ENCODE data around the gene TCF7L2. TPM values are rescaled to one million over a fixed set of nuclear protein-coding genes. Genes with fewer than 3 reads are reported as not detected.

Gene TCF7L2
- polyA plus RNA-seq, 3 donors, result 2.1 to 23.5 (median 6.1) TPM

DNA sequence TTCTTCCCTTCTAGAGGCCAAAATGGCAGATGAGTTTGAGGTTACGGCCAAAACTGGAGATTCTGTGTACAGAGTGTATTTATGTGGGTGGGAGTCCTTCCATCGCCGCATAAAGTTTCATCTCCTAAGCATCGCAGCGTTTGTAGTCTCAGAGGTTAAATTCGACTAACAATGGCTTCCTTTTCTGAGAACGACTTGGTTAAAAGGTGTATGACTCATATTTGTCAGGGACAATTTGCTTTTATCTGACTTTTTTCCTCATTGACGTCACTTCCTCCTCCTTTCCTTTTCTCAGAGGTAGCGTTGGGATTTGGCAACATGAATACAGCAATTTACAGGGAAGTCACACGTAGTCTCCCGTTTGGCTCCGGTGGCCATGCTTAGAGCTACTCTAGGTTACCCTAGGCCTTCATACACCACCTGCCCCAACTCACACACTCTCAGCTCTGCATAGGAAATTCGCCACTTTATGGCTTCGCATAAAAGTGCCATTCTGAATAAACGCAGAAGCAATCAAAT, 37.6 kb upstream of the TCF7L2 start:
- Mint-ChIP-seq H3K27me3 (ENCODE audit: low read depth in 3 of 3) (peaks cover 3 to 8% (median 4%) of the 10 kb centered on the region in 3 donors), H3K36me3 (no peaks in the 10 kb centered on the region), H3K4me3 (peak overlapping the region in 1 of 2 donors; percentile 14), H3K27ac (no peak overlapping the region), H3K4me1 (peaks cover 23% of the 10 kb centered on the region), H3K9me3 (no peaks in the 10 kb centered on the region)
- Histone ChIP-seq H3K9ac (ENCODE audit: insufficient read depth, low read length, poor library complexity, severe bottlenecking) (no peak overlapping the region), H3K9me3 (replicated peaks in 1 of 2; ENCODE audit: control insufficient read depth in 1 of 2, insufficient read depth in 1 of 2, low read length in 2 of 2) (no peaks in the 10 kb centered on the region), H3K4me1 (ENCODE audit: control insufficient read depth in 1 of 2, insufficient read depth in 2 of 2, low read length in 2 of 2) (peaks cover 7 to 10% of the 10 kb centered on the region in 2 donors), H2AFZ (ENCODE audit: insufficient read depth, low read depth, low read length, poor library complexity, severe bottlenecking) (no peak overlapping the region), H3K4me3 (replicated peaks in 1 of 3; ENCODE audit: low read depth in 2 of 3, low read length in 3 of 3) (no peak overlapping the region), H3K79me2 (ENCODE audit: insufficient read depth, low read length) (no peaks in the 10 kb centered on the region), H3K27ac (ENCODE audit: low read depth in 1 of 2, low read length in 2 of 2) (no peak overlapping the region), H3K36me3 (replicated peaks in 1 of 2; ENCODE audit: control insufficient read depth in 1 of 2, insufficient read depth in 2 of 2, low read length in 2 of 2) (no peaks in the 10 kb centered on the region), H3K27me3 (ENCODE audit: control insufficient read depth in 2 of 2, insufficient read depth in 2 of 2, low read length in 2 of 2) (no peaks in the 10 kb centered on the region), H3K4me2 (replicated peaks; ENCODE audit: extremely low read depth, low read length, poor library complexity, severe bottlenecking) (no peak overlapping the region), H4K20me1 (ENCODE audit: insufficient read depth, low read length) (no peaks in the 10 kb centered on the region)
- 66% methylated on average over 6 of the region's 15 CpGs for WGBS (ENCODE audit: insufficient coverage)
- TF ChIP-seq CTCF (IDR thresholded peaks at IDR 0.05), result no peak
- intact Hi-C loops (cut with micrococcal nuclease), result no loop called here
- DNase-seq, result peak in 2 of 3 donors; percentile 3 to 48

GRCh38 chr10:112913255-112913654, 36.8 kb upstream of the TCF7L2 start:
- Mint-ChIP-seq H3K27ac (no peak overlapping the region), H3K36me3 (no peaks in the 10 kb centered on the region), H3K9me3 (no peaks in the 10 kb centered on the region), H3K4me1 (peaks cover 23% of the 10 kb centered on the region), H3K4me3 (no peak overlapping the region), H3K27me3 (ENCODE audit: low read depth in 3 of 3) (peaks cover 3 to 7% (median 4%) of the 10 kb centered on the region in 3 donors)
- intact Hi-C loops (cut with micrococcal nuclease), result no loop called here
- H4K20me1 ChIP-seq (ENCODE audit: insufficient read depth, low read length), result no peaks in the 10 kb centered on the region
- peaks cover 7 to 10% of the 10 kb centered on the region in 2 donors for H3K4me1 ChIP-seq (ENCODE audit: control insufficient read depth in 1 of 2, insufficient read depth in 2 of 2, low read length in 2 of 2)
- no peak for DNase-seq
- no peak for TF ChIP-seq CTCF (IDR thresholded peaks at IDR 0.05)
- H3K9ac ChIP-seq (ENCODE audit: insufficient read depth, low read length, poor library complexity, severe bottlenecking), result no peak overlapping the region
- no peak overlapping the region for H2AFZ ChIP-seq (ENCODE audit: insufficient read depth, low read depth, low read length, poor library complexity, severe bottlenecking)
- no peak overlapping the region for H3K27ac ChIP-seq (ENCODE audit: low read depth in 1 of 2, low read length in 2 of 2)
- WGBS (ENCODE audit: insufficient coverage), result no CpG with 5 or more reads among the region's 1 CpG
- no peak overlapping the region for H3K4me2 ChIP-seq (replicated peaks; ENCODE audit: extremely low read depth, low read length, poor library complexity, severe bottlenecking)
- H3K4me3 ChIP-seq (replicated peaks in 1 of 3; ENCODE audit: low read depth in 2 of 3, low read length in 3 of 3), result no peak overlapping the region
- no peaks in the 10 kb centered on the region for H3K79me2 ChIP-seq (ENCODE audit: insufficient read depth, low read length)
- no peaks in the 10 kb centered on the region for H3K27me3 ChIP-seq (ENCODE audit: control insufficient read depth in 2 of 2, insufficient read depth in 2 of 2, low read length in 2 of 2)
- H3K36me3 ChIP-seq (replicated peaks in 1 of 2; ENCODE audit: control insufficient read depth in 1 of 2, insufficient read depth in 2 of 2, low read length in 2 of 2), result no peaks in the 10 kb centered on the region
- H3K9me3 ChIP-seq (replicated peaks in 1 of 2; ENCODE audit: control insufficient read depth in 1 of 2, insufficient read depth in 1 of 2, low read length in 2 of 2), result no peaks in the 10 kb centered on the region
